Fibroblast of mammary gland (primary cell): Measurements from ENCODE around the gene SMNDC1.

ENCODE experiments used
- DNase-seq: peaks from one replicate; pipeline ENCODE4 v3.0.0-alpha.2; 2010; ENCODE audit warnings: low read depth
- H3K4me3 ChIP-seq: 2 replicates; pipeline ENCODE4 v1.5.1; 2011; ENCODE audit warnings: low read depth, mild to moderate bottlenecking, low read length, moderate library complexity; ENCODE audit not compliant: control insufficient read depth
- TF ChIP-seq, protein P1 (sequence below): conservative IDR thresholded peaks from 2 replicates; pipeline ENCODE4 v1.5.1; 2011; ENCODE audit warnings: low read depth, low read length, inconsistent platforms; ENCODE audit not compliant: control insufficient read depth, insufficient read depth

SMNDC1 gene

DNA sequence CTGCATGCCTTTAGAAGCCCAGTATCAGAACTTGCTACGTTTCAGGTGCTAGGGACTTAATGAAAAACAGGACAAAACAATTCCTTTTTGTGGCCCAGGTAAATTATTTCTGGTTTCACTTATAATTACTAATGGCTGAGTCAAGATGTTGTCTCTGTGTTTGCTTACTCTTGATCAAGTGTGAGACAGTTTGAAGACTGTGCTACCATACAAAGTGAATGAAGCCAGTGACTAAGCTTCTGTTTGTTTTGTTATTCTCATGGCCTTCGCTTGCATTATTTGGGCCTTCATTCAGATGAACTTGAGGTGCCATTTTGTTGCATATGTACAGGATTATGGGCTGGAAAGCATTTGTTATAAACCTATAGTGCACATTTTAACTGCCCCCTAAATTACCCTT lies 17.9 kb downstream of the SMNDC1 start:
- TF ChIP-seq, protein P1, sequence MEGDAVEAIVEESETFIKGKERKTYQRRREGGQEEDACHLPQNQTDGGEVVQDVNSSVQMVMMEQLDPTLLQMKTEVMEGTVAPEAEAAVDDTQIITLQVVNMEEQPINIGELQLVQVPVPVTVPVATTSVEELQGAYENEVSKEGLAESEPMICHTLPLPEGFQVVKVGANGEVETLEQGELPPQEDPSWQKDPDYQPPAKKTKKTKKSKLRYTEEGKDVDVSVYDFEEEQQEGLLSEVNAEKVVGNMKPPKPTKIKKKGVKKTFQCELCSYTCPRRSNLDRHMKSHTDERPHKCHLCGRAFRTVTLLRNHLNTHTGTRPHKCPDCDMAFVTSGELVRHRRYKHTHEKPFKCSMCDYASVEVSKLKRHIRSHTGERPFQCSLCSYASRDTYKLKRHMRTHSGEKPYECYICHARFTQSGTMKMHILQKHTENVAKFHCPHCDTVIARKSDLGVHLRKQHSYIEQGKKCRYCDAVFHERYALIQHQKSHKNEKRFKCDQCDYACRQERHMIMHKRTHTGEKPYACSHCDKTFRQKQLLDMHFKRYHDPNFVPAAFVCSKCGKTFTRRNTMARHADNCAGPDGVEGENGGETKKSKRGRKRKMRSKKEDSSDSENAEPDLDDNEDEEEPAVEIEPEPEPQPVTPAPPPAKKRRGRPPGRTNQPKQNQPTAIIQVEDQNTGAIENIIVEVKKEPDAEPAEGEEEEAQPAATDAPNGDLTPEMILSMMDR, result no peak
- no peak for DNase-seq
- no peak overlapping the region for H3K4me3 ChIP-seq

DNA sequence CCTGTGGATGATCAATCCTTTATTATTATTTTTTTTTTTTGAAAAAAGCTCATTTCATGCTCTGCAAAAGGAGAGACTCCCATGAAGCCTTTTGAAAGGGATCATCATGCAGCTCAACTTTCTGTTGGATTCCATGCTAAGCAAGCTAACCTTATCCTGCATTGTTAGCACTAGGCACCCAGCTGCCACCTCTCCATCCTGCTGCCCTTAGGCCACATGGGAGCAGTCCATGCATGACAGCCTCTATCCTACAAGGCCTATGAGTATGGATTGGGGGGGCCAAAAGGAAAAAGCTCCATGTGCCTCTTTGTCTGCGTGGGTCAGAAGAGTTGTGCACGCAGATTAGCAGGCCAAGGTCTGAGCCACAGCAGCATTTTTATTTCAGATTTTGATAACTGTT lies 19.2 kb downstream of the SMNDC1 start:
- no peak overlapping the region for H3K4me3 ChIP-seq
- TF ChIP-seq, protein P1, result no peak
- DNase-seq, result no peak

DNA sequence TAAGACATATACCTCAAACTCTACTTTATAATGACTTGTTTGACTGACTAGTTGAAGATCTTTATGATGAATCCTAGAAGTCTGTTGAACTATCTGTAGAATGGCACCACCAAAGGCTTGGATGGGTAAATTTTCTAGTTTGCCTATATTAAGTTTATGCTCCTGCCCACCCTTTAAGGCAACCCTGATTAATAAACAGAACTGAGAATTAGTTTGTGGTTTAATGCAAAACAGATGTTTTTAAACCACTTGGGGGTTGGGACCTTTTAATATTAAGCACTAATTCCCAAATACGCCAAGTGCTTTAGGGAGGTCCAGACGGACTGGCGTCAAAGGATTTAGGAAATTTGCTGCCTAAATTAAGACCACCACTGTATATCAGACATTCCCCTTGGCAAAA lies 20.5 kb downstream of the SMNDC1 start:
- TF ChIP-seq, protein P1, result no peak

DNA sequence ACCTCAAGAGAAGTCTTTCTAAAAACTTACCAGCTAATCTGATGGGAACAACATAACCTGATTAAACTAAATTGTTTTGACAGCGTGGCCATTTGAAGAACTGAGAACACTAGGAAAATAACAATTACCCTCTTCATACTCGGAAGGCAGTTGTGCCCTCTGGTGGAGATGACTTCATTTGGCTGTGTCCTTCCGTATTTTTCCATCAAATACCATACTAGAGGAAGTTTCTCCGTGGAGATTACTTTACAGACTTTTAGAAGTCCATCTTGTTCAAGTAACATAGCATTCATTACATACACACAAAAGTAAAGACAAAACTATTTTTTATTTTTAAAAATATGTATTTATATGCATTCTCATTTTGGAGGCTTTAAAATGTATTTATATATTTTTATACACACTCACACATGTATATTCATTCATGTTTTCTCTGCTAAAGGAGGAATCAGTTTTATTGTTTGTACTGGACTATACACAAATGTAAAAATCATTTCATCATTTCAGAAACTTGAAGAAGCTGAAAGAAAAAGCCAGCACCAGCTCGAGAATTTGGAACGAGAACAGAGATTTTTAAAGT lies 25.2 kb downstream of the SMNDC1 start:
- TF ChIP-seq, protein P1, result peak; percentile 89
- peak; percentile 78 for DNase-seq
- no peak overlapping the region for H3K4me3 ChIP-seq

More for the DNA sequence above, 20.5 kb downstream of the SMNDC1 start:
- no peak overlapping the region for H3K4me3 ChIP-seq
- no peak for DNase-seq

DNA sequence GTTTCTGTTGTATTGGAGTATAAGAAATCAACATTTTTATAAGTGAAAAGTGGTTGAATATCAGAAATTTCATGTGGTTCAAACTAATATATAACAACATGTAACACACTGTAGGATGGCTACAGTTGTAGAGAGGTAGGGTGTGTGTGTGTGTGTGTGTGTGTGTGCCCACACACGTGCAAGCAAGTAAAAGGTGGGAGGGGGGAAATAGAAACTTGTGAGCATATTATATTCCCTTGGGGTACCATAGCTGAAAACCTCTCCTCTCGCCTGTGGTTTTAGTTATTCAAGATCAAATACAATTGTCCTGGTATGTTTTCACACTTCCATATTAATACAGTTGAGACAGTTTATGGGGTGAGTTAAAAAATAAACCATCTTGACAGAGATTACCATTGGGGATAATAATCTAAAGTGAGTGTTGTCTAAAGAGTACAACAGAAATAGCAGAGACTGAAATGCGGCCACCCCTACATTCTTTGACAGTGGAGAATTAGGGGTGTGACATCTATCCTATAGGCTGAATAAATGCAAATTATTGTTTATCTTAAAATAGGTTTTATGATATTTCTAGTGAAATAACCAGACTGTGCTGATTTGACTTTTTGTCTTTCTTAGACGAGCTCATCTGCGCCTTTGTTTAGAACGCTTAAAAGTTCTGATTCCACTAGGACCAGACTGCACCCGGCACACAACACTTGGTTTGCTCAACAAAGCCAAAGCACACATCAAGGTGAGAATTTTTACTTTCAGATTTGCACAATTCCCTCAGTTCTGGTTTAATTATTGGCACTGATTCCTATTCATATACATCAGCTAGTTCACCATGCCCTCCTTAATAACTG lies 25.9 kb downstream of the SMNDC1 start:
- TF ChIP-seq, protein P1, result no peak
- H3K4me3 ChIP-seq, result no peak overlapping the region
- DNase-seq, result no peak

DNA sequence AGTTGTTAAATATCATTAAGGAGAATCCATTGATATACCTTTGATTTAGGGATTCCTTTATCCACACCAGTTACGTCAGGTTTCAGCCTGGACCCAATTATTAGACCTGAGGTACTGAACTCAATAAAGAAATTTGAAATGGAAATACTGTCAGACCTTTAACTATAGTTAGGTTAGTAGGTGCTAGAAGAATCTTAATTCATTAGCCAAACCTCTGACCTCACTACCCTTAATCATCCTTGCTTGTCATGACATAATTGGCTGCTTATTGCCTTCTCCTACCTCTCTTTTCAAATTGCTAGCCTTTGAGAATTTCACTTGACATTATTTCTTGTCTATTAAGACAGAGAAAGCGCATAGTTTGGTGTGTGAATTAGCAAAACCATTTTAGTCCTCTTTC lies 27.1 kb downstream of the SMNDC1 start:
- no peak for DNase-seq
- H3K4me3 ChIP-seq, result no peak overlapping the region
- TF ChIP-seq, protein P1, result no peak

DNA sequence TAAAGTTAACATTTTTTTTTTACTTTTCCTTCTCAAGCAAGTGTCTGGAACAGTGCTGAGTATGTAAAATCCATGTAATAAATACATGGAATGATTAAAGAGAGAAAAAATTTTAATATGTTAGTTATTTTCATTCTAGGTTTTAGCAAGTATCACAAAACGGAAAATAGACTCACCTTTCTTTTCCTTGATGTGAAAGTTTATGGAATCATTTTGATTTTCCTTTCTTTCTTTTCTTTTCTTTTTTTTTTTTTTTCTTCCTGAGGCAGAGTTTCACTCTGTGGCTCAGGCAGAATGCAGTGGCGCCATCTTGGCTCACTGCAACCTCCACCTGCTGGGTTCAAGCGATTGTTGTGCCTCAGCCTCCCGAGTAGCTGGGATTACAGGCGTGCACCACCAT lies 28.1 kb downstream of the SMNDC1 start:
- TF ChIP-seq, protein P1, result no peak
- no peak overlapping the region for H3K4me3 ChIP-seq
- DNase-seq, result no peak
